NCI-H82 (cell line): ENCODE data around the gene OR8S1.

Experiments used
- DNase-seq: peaks from one replicate; lab custom pipeline; 2025; lab: John Stamatoyannopoulos, UW

OR8S1 gene

DNA sequence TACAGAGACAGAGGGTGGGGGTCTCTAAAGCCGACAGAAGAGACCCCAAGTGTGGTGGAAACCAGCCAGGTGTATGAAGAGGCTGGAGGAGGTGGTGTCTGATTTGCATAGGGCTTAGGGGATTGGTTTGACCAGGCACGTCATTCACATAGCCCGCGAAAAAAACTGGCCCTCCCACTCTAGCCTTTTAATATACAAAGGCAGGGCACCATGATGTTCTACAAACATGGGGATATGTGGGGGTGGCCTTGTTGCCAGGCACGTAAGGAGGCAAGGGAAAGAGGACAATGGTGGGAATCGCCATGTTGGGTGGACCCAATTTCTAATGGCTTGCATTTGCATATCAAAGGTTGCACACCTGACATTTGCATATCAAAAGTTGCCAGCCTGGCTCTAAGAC is 31.2 kb downstream of the OR8S1 start:
- DNase-seq, result no peak

DNA sequence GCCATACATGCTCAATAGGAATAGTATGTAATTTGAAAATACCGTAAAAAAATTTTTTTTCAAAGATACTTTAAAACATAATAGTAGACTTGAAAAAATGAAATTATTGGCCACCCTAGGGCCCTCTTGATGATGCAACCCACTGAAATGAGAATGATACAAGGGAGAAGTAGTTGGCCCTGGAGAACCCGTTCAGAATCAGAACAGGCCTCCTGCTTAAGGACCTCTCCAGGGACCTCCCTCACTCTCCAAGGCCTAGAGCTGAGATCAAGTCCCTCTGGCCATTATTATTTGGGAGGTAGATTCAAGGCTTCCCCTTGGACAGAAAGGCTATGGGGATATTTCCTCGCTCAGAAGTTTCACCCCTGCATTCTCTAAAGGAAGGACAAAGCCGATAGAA is 32.5 kb downstream of the OR8S1 start:
- no peak for DNase-seq

DNA sequence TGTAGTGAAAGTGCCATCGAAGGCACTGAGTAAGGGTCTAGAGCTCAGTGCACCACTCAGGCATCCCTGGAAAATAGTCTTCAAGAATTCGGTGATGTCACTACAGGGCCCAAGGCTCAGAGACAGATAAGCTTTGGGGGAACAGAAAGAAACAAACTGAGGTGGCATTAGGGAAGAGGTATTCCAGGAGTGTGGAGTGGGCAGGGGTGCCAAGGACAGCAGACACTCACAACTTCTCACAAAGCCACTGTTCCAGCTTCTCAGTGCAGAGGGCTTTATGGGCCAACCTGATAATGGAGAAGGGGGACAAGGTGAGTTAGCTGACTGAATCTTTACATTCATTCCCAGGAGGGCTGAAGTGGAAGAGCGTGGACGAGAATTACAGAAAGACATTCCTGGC is 42.3 kb downstream of the OR8S1 start:
- no peak for DNase-seq

DNA sequence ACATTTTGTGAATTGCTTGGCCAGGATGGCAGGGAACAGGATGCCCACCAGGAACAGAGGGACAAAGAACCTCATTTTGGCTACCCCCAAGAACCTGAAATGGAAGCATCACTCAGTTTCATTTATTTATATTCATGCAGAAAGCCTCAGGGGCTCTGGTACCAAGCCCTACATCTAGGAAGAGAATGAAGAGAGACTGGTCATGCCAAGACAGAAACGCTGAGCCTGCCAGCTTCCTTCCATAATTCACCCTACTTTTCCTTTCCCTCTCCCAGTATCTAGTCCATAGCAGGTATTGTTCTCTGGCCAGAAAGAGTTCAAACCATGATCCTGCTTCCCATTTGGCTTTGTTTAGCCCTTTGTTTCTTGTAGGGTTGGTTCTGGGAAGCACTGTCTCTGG is 44.5 kb downstream of the OR8S1 start, which contains the start of gene LALBA:
Gene LALBA (minus strand): TSS at position 101 of the 400 bp plus-strand sequence. CDS start 26 bp downstream, at position 75.
- no peak for DNase-seq

DNA sequence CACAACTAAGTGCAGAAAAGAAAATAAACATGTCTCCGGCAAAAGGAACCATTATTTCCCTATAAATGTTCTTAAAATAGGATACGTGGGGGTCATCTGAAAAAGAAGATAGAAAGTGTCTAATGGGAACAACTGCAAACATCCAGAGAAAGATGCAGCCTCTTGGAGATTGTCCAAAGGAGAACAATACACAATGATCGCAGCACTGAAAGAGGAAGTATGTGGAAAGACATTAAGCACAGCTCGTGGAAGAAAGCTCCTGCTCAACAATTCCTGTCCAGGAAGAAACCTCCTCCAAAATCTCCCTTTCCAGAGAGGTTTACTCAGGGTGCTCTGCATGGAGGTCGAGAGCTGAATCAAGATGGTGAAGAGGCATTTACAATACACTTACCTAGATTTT is 46.9 kb downstream of the OR8S1 start:
- DNase-seq, result no peak
